Upper lobe of left lung (tissue), 6 donors: ENCODE data around the gene ENTREP3. TPM values are rescaled to one million over a fixed set of nuclear protein-coding genes. Genes with fewer than 3 reads are reported as not detected.

ENCODE experiments used
- ATAC-seq, 2 donors: fragments of 200-7000 bp; cut with Tn5 transposase; one replicate each; pipeline ENCODE4 v1.9.1; 2022; ENCODE audit warnings: mild to moderate bottlenecking in 2 of 2, moderate library complexity in 2 of 2; ENCODE audit not compliant: low FRiP score in 2 of 2
- DNase-seq, 2 donors: peaks; one replicate each; pipeline ENCODE4 v3.0.0-alpha.2; 2019 to 2020
- H3K27ac ChIP-seq, 4 donors: fragments of 200-600 bp; sonication (generic); one replicate each; pipeline ENCODE4 v1.5.1; 2016 to 2019
- H3K27me3 ChIP-seq, 4 donors: fragments of 200-600 bp; sonication (generic); one replicate each; pipeline ENCODE4 v1.5.1; 2017 to 2019
- H3K36me3 ChIP-seq, 4 donors: fragments of 200-600 bp; sonication (generic); one replicate each; pipeline ENCODE4 v1.5.1; 2016 to 2019
- H3K4me1 ChIP-seq, 4 donors: fragments of 200-600 bp; sonication (generic); one replicate each; pipeline ENCODE4 v1.5.1; 2018 to 2019
- H3K4me3 ChIP-seq, 4 donors: fragments of 200-600 bp; sonication (generic); one replicate each; pipeline ENCODE4 v1.5.1; 2017 to 2019; ENCODE audit warnings: mild to moderate bottlenecking in 2 of 4, moderate library complexity in 1 of 4
- H3K9me3 ChIP-seq, 4 donors: fragments of 200-600 bp; sonication (generic); one replicate each; pipeline ENCODE4 v1.5.1; 2018 to 2019
- CTCF ChIP-seq, 6 experiments: fragments of 450-650 bp in 4 of 6; fragments of 200-600 bp in 2 of 6; sonication (generic) in 2 of 6; IDR thresholded peaks; one replicate each; pipeline ENCODE4 v1.5.1; 2016 to 2019; ENCODE audit warnings: antibody characterized with exemption in 6 of 6
- EP300 ChIP-seq, 4 donors: sonication (generic); formaldehyde crosslinking; IDR thresholded peaks; one replicate each; pipeline ENCODE4 v1.5.1; 2017; ENCODE audit warnings: antibody characterized with exemption in 4 of 4, control low read depth in 2 of 4
- POLR2A ChIP-seq, 4 donors: fragments of 450-650 bp; IDR thresholded peaks; one replicate each; pipeline ENCODE4 v1.5.1; 2016 to 2017; ENCODE audit warnings: antibody characterized with exemption in 4 of 4, mild to moderate bottlenecking in 2 of 4
- POLR2AphosphoS5 ChIP-seq, 2 donors: sonication (generic); formaldehyde crosslinking; IDR thresholded peaks; one replicate each; pipeline ENCODE4 v1.5.1; 2017; ENCODE audit warnings: antibody characterized with exemption in 2 of 2
- WGBS, 2 donors: methylation state at CpG; one replicate each; pipeline ENCODE4 v1.1.5; 2017 to 2018; 5-methylcytosine and 5-hydroxymethylcytosine counted together
- total RNA-seq, 6 donors: library from RNA; depleted of rRNA in 4 of 6; stranded (reverse); fragments of >200 nt in 4 of 6; gene quantifications; one replicate each; pipeline versions ENCODE4 v1.1.0 to v1.2.1, GENCODE V29; 2016 to 2021
- donor health status: DM: no; HTN: no; CAD: no; lungs with moderate emphysema.
- donor health status: DM: no; HTN: yes; CAD: no; lungs with severe emphysema.

Gene ENTREP3
- total RNA-seq, 6 donors from 2014 or later = 9.3 to 30.3 (median 20.6) TPM

DNA sequence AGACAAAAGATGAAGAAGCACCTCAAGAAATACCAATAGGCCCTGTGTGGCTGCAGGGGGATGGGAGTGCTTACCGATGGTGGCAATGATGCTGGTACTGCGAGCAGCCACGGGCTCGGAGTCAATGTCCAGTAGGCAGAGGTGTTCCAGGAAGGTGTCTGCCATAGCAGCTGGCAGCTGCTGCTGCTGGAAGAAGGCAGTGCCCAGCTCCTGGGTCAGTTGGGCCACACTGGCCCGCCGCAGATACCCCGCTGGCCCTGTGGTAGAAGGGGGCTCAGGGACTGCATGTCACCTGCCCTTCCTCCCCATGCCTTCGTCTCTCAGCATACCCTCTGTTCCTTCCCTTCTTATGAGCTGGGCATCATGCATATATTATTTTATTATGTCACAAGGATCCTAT is 44.7 kb upstream of the ENTREP3 start:
- H3K4me1 ChIP-seq = peaks cover 0 to 6% (median 6%) of the 10 kb centered on the region in 4 donors
- DNase-seq = peak in 1 of 2 donors; percentile 55
- H3K4me3 ChIP-seq = no peak overlapping the region
- peaks cover 0 to 9% (median 4%) of the 10 kb centered on the region in 4 donors for H3K27me3 ChIP-seq
- no peak for ATAC-seq
- no peak overlapping the region for H3K27ac ChIP-seq
- 89 to 92% methylated on average over 8 of the region's 8 CpGs for WGBS, 2 donors
- no peaks in the 10 kb centered on the region for H3K9me3 ChIP-seq
- no peaks in the 10 kb centered on the region for H3K36me3 ChIP-seq
- no peak for TF ChIP-seq EP300 (IDR thresholded peaks at IDR 0.05)
- no peak for TF ChIP-seq POLR2A (IDR thresholded peaks at IDR 0.05)
- TF ChIP-seq CTCF (IDR thresholded peaks at IDR 0.05) = no peak
- TF ChIP-seq POLR2AphosphoS5 (IDR thresholded peaks at IDR 0.05) = no peak

DNA sequence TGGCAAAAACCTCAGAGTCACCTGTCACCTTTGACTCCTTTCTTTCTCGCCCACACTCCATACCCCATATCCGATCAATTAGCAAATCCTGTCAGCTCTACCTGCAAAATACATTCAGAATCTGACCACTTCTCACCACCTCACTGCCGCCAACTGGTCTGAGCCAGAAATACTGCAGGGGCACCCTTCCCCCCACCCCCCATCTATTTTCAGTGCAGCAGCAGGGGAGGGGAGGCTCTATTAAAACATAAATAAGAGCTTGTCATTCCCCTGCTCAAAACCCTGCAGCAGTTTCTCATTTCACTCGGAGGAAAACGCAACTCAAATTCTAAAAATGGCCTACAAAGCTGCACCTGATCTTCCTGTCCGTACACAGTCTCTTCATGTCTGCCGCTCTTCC is 42.1 kb upstream of the ENTREP3 start:
- Histone ChIP-seq H3K27ac (no peak overlapping the region), H3K36me3 (no peaks in the 10 kb centered on the region), H3K9me3 (no peaks in the 10 kb centered on the region), H3K4me3 (no peak overlapping the region), H3K4me1 (peaks cover 0 to 10% (median 7%) of the 10 kb centered on the region in 4 donors), H3K27me3 (peaks cover 0 to 15% (median 7%) of the 10 kb centered on the region in 4 donors)
- TF ChIP-seq POLR2AphosphoS5 (IDR thresholded peaks at IDR 0.05) (no peak), CTCF (IDR thresholded peaks at IDR 0.05) (no peak), EP300 (IDR thresholded peaks at IDR 0.05) (no peak), POLR2A (IDR thresholded peaks at IDR 0.05) (no peak)
- no peak for DNase-seq
- no peak for ATAC-seq
- 70 to 77% methylated on average over 7 of the region's 7 CpGs for WGBS, 2 donors

DNA sequence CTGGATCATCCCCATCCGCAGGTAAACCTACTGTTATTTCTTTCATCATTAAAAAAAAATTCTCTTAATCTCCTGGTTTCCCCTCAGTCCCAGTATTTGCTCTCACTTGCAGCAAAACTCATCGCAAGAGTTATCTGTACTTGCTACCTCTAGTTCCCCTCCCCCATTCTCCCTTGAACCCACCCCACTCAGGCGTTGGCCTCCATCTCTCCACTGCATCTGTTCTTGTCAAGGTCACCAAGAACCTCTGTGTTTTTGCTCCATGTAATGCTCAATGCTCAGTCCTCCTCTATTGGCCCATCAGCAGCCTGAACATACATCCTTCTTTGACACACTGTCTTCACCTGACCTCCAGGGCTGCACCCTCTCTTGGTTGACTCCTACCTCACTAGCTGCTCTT is 41.4 kb upstream of the ENTREP3 start:
- Histone ChIP-seq H3K9me3 (no peaks in the 10 kb centered on the region), H3K36me3 (no peaks in the 10 kb centered on the region), H3K27me3 (peaks cover 0 to 15% (median 7%) of the 10 kb centered on the region in 4 donors), H3K27ac (no peak overlapping the region), H3K4me3 (no peak overlapping the region), H3K4me1 (peaks cover 0 to 10% (median 7%) of the 10 kb centered on the region in 4 donors)
- TF ChIP-seq POLR2A (IDR thresholded peaks at IDR 0.05) (no peak), CTCF (IDR thresholded peaks at IDR 0.05) (no peak), POLR2AphosphoS5 (IDR thresholded peaks at IDR 0.05) (no peak), EP300 (IDR thresholded peaks at IDR 0.05) (no peak)
- no peak for DNase-seq
- WGBS, 2 donors = 84 to 89% methylated on average over 3 of the region's 3 CpGs
- ATAC-seq = no peak

DNA sequence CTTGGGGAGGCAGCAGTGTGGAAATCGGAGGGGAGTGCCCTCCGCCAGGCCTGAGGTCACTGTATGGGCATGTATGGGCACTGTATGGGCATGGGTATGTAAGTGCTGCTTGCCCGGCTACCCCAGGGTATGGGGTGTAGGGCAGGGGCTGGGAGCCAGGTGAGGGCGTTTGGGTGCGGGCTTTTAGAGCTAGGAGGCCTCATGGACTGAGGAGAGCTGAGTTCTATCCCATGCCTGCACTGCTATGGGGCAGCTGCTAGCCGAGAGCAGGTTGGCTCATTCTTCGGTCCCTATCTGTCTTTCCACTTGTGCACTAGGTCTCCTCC is 40.6 kb upstream of the ENTREP3 start:
- DNase-seq (peak in 1 of 2 donors; percentile 32), ATAC-seq (peak in 1 of 2 donors; percentile 24)
- no peak for TF ChIP-seq POLR2AphosphoS5 (IDR thresholded peaks at IDR 0.05)
- TF ChIP-seq POLR2A (IDR thresholded peaks at IDR 0.05) = no peak
- no peak for TF ChIP-seq CTCF (IDR thresholded peaks at IDR 0.05)
- TF ChIP-seq EP300 (IDR thresholded peaks at IDR 0.05) = no peak
- H3K27ac ChIP-seq = no peak overlapping the region
- H3K9me3 ChIP-seq = no peaks in the 10 kb centered on the region
- H3K4me1 ChIP-seq = peaks cover 0 to 10% (median 7%) of the 10 kb centered on the region in 4 donors
- WGBS, 2 donors = 75 to 85% methylated on average over 6 to 7 of the region's 7 CpGs
- no peak overlapping the region for H3K4me3 ChIP-seq
- H3K36me3 ChIP-seq = no peaks in the 10 kb centered on the region
- H3K27me3 ChIP-seq = peaks cover 0 to 15% (median 7%) of the 10 kb centered on the region in 4 donors
